ENCODE data around the gene FTL.

The FTL gene

DNA sequence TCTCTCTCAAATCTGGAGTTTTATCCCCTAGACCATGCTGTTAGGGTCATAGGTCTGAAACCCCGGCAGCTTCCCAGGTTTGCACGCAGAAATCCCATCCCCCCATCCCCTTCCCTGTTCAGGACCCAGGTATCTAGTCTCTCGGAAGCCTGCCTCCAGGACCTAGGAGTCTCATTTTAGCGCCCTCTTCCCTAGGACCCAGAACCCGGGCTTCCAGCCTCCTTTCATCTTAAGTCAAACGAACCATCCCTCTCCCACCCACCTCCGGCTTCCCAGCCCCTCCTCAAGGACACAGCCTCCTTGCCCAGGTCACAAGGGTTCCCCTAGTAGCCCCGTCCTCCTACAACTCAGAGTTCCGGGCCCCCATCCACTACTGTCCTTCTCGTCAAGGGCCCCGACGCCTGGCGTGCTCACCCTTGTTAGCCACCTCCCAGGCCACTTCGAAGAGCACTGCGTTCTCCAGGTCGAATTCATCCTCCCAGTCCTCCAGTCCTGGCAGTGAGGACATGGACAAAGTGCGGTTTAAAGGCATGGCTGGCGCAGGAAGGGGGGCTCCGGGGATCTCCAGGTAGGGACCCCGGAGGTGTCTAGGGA lies 27.6 kb downstream of the FTL start:
- no peak for DNase-seq

DNA sequence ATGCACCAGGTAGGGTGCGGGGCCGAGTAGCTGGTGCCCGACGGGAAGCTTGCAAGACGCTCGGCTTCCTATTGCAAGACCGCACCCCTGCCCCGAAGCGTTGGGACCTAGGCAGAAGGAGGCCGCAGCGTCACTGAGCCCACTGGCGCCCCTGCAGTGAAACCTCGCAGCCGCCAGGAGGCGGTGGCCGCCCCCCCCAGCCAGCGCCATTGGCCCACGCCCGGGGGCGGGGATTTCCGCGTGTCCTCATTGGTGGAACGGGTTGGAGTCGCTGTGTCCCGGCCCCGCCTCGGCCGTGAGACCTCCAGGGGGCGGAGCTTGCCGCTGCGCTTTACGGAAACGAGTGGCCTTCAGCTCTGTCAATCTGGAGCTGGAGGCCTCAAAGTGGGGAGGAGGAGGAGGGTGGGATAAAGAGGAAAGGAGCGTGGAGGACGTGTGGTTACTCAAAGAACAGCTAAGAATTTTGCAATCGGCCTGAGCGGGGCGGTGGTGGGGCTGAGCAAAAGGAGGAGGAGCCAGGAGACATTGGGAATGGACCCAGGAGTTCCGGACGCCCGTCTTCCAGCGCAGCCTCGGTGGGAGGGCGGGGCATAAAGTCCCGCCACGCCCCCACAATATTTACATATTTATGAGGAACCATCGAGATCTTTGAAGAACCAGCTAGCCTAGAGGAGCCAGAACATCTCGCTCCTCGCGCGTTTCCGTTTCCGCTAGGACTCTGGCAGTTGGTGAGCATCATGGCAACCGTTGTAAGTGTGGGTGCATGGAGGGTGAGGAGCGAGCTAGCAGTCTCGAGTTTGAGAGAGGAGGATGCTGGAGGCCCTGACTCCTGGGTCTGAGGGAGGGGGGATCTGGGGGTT lies 28.3 kb downstream of the FTL start, which contains the start of the genes GYS1 and RUVBL2:
TSS of gene GYS1 (minus strand) at position 135 of the 860 bp plus-strand sequence. CDS start 197 bp downstream, outside the sequence.
TSS of gene RUVBL2 (plus strand) at position 713 of the 860 bp plus-strand sequence. CDS start at position 738, 25 bp downstream.
- DNase-seq: peak; percentile 100

DNA sequence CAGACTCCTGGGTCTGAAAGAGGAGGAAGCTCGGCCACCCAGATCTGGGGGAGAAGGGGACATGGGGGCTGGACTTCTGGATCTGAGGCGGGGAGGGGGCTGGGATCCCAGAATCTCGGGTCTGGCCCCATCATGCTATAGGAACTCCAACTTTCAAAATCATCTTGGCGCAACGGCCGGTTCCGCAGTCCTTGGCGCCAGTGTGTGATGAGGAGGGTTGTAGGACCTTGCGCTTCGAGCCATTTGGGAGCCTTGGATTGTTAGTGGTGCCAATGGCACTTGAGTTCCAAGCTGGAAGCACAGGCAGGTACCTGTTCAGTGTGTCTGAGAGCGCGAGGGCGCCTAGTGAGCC lies 28.9 kb downstream of the FTL start:
- DNase-seq: no peak

DNA sequence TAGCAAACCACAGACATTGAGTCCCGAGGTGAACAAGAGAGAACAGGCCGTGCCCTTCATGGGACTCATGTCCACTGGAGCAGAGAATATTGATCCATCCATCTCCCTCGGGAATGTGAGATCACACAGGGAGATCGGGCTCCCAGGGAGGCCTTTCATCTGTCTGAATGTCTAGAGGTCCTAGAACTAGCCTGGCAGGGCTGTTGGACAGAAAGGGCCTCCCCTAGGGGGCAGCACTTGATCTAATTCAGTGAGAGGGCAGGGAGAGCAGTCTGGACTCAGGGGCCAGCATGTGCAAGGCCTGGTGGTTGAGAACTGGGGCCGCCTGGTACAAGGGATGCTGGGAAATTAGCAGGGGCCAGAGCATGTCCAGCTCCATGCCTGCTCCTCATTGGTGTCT lies 32.9 kb downstream of the FTL start:
- DNase-seq: peak; percentile 52

DNA sequence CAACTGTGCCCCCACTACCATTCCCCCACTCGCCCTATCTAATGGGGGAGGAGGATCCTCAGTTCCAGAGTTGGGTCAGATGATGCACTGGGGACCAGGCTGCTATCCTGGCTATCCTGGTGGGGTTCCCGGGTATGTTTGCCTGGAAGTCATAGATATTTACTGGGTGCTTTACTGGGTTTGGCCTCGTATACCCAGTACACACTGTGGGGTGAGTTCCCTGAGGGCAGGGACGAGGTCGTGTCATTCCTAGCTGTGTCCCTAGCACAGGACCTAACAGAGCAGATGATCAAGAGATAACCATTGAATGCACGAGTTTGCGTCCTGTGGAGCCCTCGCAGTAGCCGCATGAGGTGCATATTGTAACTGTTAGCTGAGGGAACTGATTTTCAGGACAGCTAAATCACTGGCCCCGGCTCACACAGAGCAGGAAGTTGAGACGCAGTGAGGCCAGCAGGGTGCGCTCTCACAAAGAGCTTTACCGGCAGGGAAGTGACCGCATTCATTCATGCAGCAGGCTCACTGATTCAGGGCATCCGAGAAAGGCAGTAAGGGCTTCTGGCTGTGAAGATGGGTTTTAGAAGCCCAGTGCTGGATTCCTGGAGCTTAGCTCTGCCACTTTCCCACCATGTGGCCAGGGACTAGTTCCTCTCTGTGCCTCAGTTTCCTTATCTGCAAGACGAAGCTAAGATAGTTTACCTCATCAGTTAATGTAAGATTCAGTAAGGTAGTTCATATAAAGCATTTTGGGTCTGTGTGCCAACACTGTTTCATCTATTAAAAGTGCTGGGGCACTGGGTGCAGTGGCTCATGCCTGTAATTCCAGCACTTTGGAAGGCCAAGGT lies 34.6 kb downstream of the FTL start:
- peak; percentile 73 for DNase-seq

DNA sequence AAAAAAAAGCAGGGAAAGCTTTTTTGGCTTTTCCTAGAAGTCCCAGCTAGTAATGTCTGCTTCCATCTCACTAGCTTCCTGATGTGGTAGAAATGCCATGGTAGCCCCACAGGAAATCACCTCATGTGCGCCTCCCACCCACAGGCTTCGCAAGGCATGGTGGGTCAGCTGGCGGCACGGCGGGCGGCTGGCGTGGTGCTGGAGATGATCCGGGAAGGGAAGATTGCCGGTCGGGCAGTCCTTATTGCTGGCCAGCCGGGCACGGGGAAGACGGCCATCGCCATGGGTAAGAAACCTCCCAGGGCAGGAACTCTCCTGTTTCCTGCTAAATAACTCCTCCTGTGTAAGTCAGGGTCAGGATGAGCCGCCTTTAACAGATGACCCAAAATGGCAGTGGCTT lies 39.0 kb downstream of the FTL start:
- no peak for DNase-seq

DNA sequence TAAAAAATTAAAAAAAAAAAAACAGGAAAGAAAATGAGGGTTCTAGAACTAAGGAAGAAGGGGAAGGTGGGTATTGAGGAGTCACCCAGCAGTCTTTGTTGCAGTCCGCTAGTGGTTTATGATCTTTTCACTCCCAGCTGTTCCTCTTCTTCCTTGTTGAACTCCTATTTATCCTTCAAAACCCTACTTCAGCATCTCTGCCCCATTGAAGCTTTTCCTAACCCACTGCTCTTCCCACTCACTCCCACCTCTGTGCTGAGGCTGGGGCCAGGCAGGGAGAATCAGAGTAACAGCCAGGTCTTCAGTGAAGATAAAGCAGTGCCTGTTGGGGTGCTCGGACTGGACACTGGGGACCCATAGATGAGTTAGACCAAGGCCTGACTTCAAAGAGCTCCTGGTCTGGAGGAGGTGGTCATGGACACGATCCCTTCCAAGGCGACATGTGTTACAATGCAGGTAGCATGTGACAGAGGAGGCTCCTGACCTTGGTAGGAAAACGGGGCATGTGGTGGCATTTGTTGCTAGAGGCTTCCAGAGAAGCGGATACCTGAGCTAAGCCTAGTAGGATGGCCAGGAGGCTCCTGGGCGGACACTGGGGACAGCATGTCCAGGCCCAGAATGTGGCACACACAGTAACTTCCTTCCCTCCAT lies 40.0 kb downstream of the FTL start:
- DNase-seq: no peak

DNA sequence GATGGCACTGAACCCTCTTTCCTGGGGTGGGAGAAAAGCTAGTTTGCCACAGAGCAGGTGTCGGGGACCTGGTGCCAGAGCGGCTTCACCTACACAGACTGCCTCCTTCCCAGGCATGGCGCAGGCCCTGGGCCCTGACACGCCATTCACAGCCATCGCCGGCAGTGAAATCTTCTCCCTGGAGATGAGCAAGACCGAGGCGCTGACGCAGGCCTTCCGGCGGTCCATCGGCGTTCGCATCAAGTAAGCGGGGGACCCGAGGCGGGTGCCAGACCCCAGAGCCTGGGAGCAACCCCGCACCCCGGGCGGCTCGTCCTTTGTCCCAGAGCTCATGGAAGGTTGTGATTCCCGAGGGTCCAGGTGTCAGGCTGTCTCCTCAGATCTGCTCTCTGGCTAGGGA lies 41.8 kb downstream of the FTL start:
- DNase-seq: no peak

DNA sequence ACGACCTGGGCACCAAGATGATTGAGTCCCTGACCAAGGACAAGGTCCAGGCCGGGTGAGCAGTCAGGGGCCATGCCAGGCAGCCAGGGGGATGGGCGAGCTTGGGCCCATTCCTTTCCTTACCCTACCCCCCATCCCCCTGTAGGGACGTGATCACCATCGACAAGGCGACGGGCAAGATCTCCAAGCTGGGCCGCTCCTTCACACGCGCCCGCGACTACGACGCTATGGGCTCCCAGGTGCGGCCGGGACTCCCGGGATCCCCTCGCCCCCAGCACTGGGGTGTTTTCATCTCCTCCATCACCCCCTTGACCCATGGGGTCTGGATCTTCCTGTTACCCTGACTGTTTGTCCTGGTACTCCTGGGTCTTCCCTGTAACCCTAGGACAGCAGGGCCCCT lies 44.7 kb downstream of the FTL start:
- DNase-seq: no peak

DNA sequence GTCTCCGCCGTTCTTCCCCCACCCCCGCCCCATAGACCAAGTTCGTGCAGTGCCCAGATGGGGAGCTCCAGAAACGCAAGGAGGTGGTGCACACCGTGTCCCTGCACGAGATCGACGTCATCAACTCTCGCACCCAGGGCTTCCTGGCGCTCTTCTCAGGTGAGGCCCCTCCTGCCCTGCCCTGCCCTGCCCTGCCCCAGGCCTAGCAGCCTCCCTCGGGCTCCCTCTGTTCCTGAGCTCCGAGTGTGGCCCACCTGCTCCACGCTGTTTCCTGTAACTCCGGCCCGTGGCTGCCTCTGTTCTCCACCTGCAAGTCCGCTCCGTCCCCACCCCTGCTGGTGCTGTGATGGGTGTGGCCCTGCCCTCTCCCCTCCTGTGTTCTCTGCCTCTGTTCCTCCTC lies 45.3 kb downstream of the FTL start:
- no peak for DNase-seq

DNA sequence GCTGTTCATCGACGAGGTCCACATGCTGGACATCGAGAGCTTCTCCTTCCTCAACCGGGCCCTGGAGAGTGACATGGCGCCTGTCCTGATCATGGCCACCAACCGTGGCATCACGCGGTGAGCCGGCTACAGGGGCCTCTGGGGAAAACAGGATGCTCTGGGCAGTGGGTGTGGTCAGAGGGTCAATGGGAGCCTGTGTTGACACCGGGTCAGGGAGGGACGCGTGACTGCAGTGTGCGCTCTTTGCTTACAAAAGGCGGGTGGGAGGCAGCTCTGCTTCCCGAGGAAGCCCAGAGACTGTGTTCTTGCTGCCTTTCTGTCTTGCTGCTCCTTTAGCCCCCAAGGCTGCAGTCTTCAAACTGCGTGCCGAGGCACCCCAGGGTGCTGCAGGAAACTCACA lies 46.1 kb downstream of the FTL start:
- no peak for DNase-seq

DNA sequence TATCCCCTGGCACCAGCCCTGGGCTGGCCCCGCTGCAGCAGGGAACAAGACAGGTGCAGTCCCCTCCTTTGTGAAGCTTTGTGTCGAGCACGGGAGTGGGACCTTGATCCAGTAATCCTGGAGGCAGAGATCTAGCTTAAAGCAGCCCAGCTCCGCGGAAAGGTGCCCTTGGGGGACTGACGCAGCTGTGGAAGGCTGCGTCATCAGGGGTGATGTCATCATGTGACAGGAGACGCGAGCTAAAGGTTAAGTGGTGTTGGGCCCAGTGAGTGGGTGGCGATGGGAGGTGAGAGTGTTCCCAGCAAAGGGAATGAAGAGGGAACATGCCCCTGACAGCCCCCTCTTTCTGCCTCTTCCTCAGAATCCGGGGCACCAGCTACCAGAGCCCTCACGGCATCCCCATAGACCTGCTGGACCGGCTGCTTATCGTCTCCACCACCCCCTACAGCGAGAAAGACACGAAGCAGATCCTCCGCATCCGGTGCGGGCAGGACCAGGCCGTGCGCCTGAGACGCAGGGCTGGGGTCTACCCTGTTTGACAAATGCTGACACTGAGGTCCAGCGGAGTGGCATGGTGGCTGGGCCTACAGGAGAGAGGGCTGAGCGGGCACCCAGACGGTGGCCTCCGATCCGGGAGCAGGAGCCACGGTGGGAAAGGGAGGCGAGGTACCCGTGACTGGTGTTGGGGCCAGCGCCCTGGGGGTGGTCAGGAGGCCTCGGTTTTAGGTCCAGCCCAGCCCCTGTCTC lies 49.2 kb downstream of the FTL start:
- no peak for DNase-seq

DNA sequence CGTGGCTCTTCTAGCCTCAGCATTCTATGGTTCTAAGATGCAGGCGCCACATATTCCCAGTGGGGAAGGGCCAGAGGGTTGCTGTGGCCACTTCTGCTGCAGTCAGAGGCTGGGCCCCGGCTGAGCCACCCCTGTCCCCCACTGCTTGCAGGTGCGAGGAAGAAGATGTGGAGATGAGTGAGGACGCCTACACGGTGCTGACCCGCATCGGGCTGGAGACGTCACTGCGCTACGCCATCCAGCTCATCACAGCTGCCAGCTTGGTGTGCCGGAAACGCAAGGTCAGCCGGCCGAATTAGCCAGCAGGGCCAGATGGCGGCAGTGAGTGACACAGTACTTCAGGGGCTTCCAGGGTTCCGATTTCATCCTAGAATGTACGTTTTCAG lies 49.8 kb downstream of the FTL start:
- DNase-seq: no peak

DNA sequence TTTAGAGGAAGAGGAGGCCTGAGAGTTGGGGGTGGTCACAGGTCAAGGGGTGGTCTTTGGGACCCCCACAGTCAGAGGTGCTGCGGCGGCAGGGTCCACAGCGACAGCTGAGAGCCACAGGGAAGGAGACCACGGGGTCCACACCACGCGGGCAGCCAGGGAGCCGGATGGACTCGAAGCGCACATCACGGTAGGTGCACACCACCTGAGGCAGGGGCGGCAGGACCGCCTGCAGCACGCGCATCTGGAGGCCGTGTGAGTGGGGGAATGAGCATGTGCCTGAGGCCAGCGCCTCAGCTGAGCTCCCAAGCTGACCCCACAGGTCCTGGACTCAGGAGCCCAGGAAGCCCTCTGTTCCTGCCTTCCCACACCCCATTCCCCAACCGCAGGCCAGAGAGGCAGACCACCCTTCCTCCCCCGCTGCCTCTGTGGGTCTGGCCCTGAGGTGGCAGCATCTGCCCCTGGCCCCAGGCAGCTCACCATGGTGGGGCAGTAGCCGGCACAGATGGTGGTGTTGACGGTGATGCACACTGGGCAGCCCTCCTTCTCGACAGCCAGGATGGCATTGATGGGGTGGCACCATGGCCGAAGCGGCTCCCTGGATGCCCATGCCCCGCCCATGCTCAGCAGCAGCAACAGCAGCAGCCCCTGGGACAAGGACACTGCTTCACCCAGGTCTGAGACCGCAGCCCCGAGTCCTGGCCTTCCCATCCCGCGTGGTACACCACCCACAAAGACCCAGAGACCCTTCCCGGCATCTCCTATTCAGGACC lies 51.1 kb downstream of the FTL start:
- no peak for DNase-seq

Measured in MV-4-11 (cell line).